SU-DHL-6 (cell line): ENCODE measurements around the gene COPZ1.

ENCODE experiments used
- EZH2phosphoT487 ChIP-seq: fragments of 200-600 bp; sonication (generic), shearing (Covaris generic); conservative IDR thresholded peaks from 2 replicates; pipeline ENCODE4 v1.6.1; 2018; ENCODE audit warnings: mild to moderate bottlenecking, antibody characterized with exemption, low read length, moderate library complexity, mixed read lengths
- TF ChIP-seq, protein P1 (sequence below): fragments of 200-600 bp; sonication (generic); IDR thresholded peaks from one replicate; pipeline ENCODE4 v1.5.1; 2017; ENCODE audit warnings: antibody characterized with exemption, mild to moderate bottlenecking, low read length, moderate library complexity; ENCODE audit not compliant: insufficient read depth, poor library complexity, severe bottlenecking

DNA sequence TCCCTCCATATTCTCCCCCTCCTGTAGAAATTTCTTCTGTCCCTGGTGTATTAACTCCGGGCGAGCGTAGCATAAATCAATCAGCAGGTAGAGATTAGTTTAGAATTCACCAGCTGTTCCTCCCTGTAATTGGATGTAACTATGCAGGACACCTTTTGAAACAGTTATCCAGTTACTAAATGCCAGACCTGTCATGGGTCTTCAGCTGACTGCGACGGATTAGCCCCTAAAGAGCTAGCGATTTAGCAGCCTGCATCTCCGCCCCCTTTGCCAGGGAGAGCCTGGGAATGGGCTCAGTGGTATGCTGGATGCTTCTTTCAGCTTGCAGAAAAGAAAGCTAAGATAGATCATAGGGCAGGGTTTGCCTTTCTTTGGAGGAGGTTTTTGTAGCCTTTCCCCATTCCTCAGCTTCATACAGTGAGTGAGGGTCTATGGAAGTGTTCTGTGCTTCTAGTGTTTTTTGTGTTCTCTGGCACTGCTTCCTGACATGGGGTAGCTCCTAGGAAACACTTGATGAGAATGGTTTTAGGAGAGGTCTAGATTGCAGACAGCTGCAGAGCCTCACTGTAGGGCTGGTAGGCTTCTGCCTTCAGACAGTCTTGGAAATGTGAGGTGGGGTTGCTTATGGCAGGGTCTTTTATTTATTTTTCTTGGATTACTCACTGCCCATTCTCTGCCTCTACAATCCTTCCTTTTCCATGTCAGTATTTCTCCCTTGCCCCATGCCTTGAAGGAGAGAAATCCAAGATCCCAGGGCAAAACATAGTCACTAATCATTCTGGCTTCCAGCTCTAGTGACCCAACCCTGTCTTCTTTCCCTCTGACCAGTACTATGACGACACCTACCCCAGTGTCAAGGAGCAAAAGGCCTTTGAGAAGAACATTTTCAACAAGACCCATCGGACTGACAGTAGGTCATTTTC lies 16.7 kb downstream of the COPZ1 start:
- TF ChIP-seq, protein P1, sequence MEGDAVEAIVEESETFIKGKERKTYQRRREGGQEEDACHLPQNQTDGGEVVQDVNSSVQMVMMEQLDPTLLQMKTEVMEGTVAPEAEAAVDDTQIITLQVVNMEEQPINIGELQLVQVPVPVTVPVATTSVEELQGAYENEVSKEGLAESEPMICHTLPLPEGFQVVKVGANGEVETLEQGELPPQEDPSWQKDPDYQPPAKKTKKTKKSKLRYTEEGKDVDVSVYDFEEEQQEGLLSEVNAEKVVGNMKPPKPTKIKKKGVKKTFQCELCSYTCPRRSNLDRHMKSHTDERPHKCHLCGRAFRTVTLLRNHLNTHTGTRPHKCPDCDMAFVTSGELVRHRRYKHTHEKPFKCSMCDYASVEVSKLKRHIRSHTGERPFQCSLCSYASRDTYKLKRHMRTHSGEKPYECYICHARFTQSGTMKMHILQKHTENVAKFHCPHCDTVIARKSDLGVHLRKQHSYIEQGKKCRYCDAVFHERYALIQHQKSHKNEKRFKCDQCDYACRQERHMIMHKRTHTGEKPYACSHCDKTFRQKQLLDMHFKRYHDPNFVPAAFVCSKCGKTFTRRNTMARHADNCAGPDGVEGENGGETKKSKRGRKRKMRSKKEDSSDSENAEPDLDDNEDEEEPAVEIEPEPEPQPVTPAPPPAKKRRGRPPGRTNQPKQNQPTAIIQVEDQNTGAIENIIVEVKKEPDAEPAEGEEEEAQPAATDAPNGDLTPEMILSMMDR: no peak
- TF ChIP-seq EZH2phosphoT487: no peak
